Duodenal mucosa (tissue), 2 donors: ENCODE measurements around the gene CAPN10.

Source experiments
- H3K27ac ChIP-seq: one replicate; pipeline ENCODE4 v1.7.0; 2013; ENCODE audit warnings: low read depth, low read length
- H3K27me3 ChIP-seq, 2 donors: one replicate each; pipeline ENCODE4 v1.7.0; 2013; ENCODE audit warnings: low read length in 2 of 2, control low read depth in 1 of 2; ENCODE audit not compliant: insufficient read depth in 2 of 2, control insufficient read depth in 1 of 2
- H3K36me3 ChIP-seq, 2 donors: one replicate each; pipeline ENCODE4 v1.7.0; 2013; ENCODE audit warnings: low read length in 2 of 2, control low read depth in 1 of 2; ENCODE audit not compliant: insufficient read depth in 2 of 2, control insufficient read depth in 1 of 2
- H3K4me1 ChIP-seq, 2 donors: one replicate each; pipeline ENCODE4 v1.7.0; 2013; ENCODE audit warnings: low read length in 2 of 2, control low read depth in 1 of 2; ENCODE audit not compliant: insufficient read depth in 2 of 2, control insufficient read depth in 1 of 2
- H3K4me3 ChIP-seq, 2 donors: one replicate each; pipeline ENCODE4 v1.7.0; 2013; ENCODE audit warnings: low read length in 2 of 2, low read depth in 1 of 2
- H3K9ac ChIP-seq, 2 donors: one replicate each; pipeline ENCODE4 v1.7.0; 2013; ENCODE audit warnings: low read length in 2 of 2, low read depth in 1 of 2
- H3K9me3 ChIP-seq, 2 donors: one replicate each; pipeline ENCODE4 v1.7.0; 2013; ENCODE audit warnings: low read length in 2 of 2, control low read depth in 1 of 2; ENCODE audit not compliant: control insufficient read depth in 1 of 2

Gene CAPN10

GRCh38 chr2:240597054-240597418, 10.5 kb downstream of the CAPN10 start:
- Histone ChIP-seq H3K9me3 (no peaks in the 10 kb centered on the region), H3K4me1 (peaks cover 0 to 5% of the 10 kb centered on the region in 2 donors), H3K27ac (no peak overlapping the region), H3K4me3 (no peak overlapping the region), H3K36me3 (peaks cover 19 to 56% of the 10 kb centered on the region in 2 donors), H3K9ac (no peak overlapping the region), H3K27me3 (no peaks in the 10 kb centered on the region)

DNA sequence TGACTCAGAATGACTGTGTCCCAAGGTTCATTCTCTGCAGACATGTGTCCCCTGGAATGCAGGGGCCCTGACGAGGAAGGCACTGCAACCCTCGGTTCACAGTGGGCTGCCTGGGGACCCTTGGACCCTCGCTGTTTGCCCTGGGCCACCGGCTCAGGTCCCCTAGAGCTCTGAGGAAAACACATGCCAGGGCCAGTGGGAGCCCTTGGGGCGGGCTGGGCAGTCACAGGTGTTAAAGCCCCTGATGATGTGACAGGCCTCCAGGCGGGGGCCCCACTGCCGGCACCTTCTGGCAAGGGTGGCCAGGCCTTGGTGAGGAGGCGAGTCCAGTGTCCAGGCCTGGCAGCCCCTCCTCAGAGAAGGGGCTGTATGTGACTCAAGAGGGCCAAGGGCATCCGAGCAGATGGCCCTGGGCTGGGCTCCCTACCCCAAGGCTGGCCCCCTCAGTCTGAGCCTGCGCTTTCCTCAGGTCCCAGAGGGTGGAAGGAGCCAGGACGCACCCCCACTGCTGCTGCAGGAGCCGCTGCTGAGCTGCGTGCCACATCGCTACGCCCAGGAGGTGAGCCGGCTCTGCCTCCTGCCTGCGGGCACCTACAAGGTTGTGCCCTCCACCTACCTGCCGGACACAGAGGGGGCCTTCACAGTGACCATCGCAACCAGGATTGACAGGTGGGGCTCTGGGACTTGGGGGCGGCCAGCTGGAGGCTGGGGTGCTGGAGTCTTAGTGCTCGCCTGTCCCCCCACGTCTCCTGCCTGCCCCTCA, 11.1 kb downstream of the CAPN10 start:
- peaks cover 0 to 9% of the 10 kb centered on the region in 2 donors for H3K4me1 ChIP-seq
- H3K9me3 ChIP-seq: no peaks in the 10 kb centered on the region
- H3K4me3 ChIP-seq: no peak overlapping the region
- H3K27me3 ChIP-seq: no peaks in the 10 kb centered on the region
- H3K9ac ChIP-seq: no peak overlapping the region
- H3K27ac ChIP-seq: no peak overlapping the region
- H3K36me3 ChIP-seq: peaks cover 19 to 52% of the 10 kb centered on the region in 2 donors

- peaks cover 17 to 51% of the 10 kb centered on the region in 2 donors for H3K36me3 ChIP-seq
- H3K27me3 ChIP-seq: no peaks in the 10 kb centered on the region
- no peaks in the 10 kb centered on the region for H3K9me3 ChIP-seq
- H3K9ac ChIP-seq: no peak overlapping the region
- H3K4me1 ChIP-seq: peaks cover 4 to 17% of the 10 kb centered on the region in 2 donors
- no peak overlapping the region for H3K4me3 ChIP-seq
- no peak overlapping the region for H3K27ac ChIP-seq
Measured at GRCh38 chr2:240598311-240598911, 11.9 kb downstream of the CAPN10 start.

DNA sequence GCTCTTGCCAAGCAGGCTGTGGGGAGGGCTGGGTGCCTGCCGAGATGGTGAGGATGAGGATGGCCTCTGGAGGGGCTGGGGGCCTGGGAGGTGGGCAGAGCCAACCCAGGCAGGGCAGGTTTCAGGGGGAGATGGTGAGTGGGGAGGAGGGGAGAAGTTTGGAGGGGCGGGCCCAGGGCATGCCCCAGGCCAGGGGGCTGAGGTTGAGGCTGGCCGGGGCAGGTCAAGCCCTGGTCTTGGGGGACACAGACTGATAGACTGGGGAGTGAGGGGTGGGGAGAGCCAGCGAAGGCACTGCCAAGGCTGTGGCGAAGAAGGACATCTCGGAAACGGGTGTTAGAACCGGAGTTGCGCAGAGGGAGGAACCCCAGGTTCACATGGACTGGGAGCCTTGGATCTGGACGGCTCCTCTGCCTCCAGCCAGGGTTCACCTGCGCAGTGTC, 12.6 kb downstream of the CAPN10 start:
- no peaks in the 10 kb centered on the region for H3K27me3 ChIP-seq
- H3K9ac ChIP-seq: no peak overlapping the region
- no peak overlapping the region for H3K27ac ChIP-seq
- peaks cover 11 to 24% of the 10 kb centered on the region in 2 donors for H3K4me1 ChIP-seq
- H3K9me3 ChIP-seq: no peaks in the 10 kb centered on the region
- H3K36me3 ChIP-seq: peaks cover 10 to 44% of the 10 kb centered on the region in 2 donors
- no peak overlapping the region for H3K4me3 ChIP-seq

- Histone ChIP-seq H3K9ac (no peak overlapping the region), H3K36me3 (peaks cover 10 to 38% of the 10 kb centered on the region in 2 donors), H3K27me3 (no peaks in the 10 kb centered on the region), H3K4me3 (no peak overlapping the region), H3K4me1 (peaks cover 22 to 34% of the 10 kb centered on the region in 2 donors), H3K27ac (no peak overlapping the region), H3K9me3 (no peaks in the 10 kb centered on the region)
Measured at GRCh38 chr2:240600451-240600961, 14.0 kb downstream of the CAPN10 start.

DNA sequence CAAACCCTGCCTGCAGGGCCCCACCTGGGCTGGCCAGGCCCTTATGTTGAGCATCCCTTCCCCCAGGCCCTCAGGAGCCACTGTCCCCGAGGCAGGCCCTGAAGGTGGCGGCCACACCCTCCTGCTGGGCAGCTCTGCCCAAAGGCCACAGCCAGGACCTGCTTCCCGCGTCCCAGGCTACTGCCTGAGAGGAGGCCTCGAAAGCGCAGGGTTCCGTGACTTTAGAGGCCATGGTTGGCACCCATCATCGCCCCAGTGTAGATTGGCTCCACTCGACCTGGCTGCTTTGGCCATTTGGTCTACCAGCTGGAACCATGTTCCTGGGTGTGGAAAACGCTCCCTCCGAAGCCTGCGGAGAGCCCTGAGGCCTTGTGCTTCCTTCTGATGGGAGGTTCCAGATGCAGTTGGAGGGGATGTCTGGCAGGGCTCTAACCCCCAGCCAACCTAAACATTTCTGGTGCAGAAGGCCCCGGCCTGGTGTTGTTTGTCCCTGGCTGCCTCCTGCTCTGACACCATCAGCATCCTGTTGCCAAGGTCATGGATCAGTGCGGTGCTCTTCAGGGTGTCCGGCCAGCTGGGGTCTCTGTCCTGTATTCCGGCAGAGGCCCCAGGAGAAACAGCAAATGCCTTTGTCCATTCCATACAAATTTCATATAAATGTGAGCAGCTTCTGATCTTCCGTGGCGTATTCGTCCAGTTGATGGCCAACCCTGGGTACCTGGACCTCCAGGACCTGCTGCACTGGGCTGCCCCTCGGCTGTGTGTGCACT, 14.7 kb downstream of the CAPN10 start:
- Histone ChIP-seq H3K9ac (no peak overlapping the region), H3K4me1 (peaks cover 22 to 34% of the 10 kb centered on the region in 2 donors), H3K9me3 (no peaks in the 10 kb centered on the region), H3K27me3 (no peaks in the 10 kb centered on the region), H3K27ac (no peak overlapping the region), H3K4me3 (no peak overlapping the region), H3K36me3 (peaks cover 10 to 31% of the 10 kb centered on the region in 2 donors)

DNA sequence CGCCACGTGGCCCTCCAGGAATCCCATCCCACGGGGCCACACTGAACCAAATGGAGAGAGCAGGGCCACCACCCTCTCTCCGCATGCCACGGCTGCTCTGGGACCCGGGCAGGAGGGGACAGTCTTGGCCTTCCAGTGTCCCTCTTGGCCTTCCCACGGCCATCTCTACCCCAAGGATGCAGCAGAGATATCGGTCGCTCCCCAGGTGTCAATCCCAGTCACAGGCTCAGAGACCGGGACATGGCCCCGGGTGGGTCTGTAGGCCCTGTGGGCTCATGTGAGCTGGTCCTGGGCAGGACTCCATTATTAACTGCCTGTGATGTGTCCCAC, 15.3 kb downstream of the CAPN10 start:
- Histone ChIP-seq H3K9ac (no peak overlapping the region), H3K27ac (no peak overlapping the region), H3K9me3 (no peaks in the 10 kb centered on the region), H3K27me3 (no peaks in the 10 kb centered on the region), H3K36me3 (peaks cover 10 to 28% of the 10 kb centered on the region in 2 donors), H3K4me3 (no peak overlapping the region), H3K4me1 (peaks cover 22 to 34% of the 10 kb centered on the region in 2 donors)

DNA sequence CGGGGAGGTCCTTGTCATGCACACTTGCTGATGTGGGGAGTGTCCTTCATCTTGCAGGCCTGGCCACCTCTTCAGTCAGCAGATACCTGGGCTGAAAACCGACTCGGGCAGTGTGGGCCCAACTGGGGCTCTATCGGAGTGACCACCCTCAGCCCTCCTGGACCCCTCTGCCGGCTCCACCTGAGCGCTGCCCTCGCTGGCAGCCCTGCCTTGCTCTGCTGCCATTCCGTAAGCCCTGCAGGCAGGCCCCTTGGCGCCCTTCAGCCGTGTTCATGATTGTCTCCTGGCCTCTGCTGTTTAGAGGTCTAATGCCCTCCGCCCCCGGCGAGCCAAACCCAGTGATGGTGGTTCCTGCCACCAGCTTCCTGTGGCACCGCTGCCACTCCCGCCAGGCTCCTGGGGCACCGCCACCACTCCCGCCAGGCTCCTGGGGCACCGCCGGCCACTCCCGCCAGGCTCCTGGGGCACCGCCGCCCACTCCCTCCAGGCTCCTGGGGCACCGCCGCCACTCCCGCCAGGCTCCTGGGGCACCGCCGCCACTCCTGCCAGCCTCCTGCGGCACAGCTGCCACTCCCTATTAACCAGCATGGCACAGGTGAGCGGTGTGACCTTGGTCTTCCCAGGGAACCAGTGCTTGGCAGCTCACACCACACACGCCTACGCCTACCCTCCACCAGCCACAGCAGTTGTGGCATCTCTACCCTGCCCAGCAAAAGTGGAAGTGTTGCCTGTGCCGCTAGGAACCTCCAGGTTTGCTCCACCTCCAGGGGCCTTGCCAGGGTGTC, 15.9 kb downstream of the CAPN10 start:
- H3K4me1 ChIP-seq: peaks cover 25 to 34% of the 10 kb centered on the region in 2 donors
- H3K9ac ChIP-seq: no peak overlapping the region
- H3K27me3 ChIP-seq: no peaks in the 10 kb centered on the region
- H3K4me3 ChIP-seq: peak overlapping the region in 1 of 2 donors; percentile 28
- peaks cover 10 to 28% of the 10 kb centered on the region in 2 donors for H3K36me3 ChIP-seq
- no peak overlapping the region for H3K27ac ChIP-seq
- no peaks in the 10 kb centered on the region for H3K9me3 ChIP-seq

DNA sequence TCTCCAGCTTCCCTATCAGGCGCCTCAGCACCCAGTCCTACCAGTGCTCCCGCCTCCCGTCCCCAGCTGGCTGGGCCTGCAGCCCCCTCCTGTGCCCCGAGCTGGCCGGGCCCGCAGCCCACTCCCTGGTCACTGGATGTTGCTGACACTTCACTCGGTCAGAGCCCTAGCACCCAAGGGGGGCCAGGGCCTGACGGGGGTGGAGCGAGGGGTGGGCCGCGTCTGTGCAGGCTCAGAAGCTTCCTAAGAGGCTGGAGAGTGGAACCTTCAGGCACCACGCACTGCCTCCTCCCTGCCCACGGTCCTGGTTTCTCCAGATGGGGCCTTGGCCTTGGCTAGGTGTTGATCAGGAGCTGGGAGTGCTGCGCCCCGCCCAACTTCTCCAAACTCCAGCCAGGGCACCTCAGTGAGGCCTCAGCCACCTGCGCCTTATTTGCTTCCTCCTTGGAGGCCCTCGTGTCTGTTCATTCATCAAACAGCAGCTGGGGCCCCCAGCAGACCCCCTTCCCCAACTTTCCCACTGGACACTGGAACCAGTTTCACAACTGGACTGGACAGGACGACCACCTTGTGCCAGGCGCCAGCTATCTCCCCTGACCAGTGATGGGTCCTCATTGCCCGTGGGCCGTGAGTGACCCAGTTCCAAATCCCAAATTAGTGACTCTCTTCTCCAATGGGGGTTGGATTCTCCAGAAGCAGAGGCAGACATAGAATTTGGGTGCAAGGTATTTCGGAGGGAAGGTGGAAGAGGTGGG, 16.7 kb downstream of the CAPN10 start:
- Histone ChIP-seq H3K27me3 (no peaks in the 10 kb centered on the region), H3K4me1 (peaks cover 26 to 34% of the 10 kb centered on the region in 2 donors), H3K9ac (no peak overlapping the region), H3K27ac (no peak overlapping the region), H3K4me3 (peak overlapping the region in 1 of 2 donors; percentile 28), H3K36me3 (peaks cover 6 to 22% of the 10 kb centered on the region in 2 donors), H3K9me3 (no peaks in the 10 kb centered on the region)
